HL-60 (cell line): ENCODE data around the gene ZFR.

Experiments used
- DNase-seq, 2 experiments: peaks; one replicate each; pipeline ENCODE4 v3.0.0-alpha.2; 2010 to 2020; ENCODE audit warnings: low read depth in 1 of 2, low spot score in 1 of 2
- H3K27ac ChIP-seq: fragments of 250-450 bp; sonication (Bioruptor Pico); replicated peaks from 2 replicates; pipeline ENCODE4 v1.5.1; 2020; ENCODE audit warnings: mild to moderate bottlenecking, moderate library complexity
- H3K27me3 ChIP-seq: fragments of 250-450 bp; sonication (Bioruptor Pico); 2 replicates; pipeline ENCODE4 v1.5.1; 2021; ENCODE audit warnings: mild to moderate bottlenecking, moderate library complexity; ENCODE audit not compliant: insufficient read depth, poor library complexity, severe bottlenecking
- H3K4me3 ChIP-seq: replicated peaks from 2 replicates; pipeline ENCODE4 v1.5.1; 2011; ENCODE audit warnings: mild to moderate bottlenecking, control low read depth, low read length; ENCODE audit not compliant: insufficient read depth
- CTCF ChIP-seq: IDR thresholded peaks from one replicate; pipeline ENCODE4 v1.5.1; 2011; ENCODE audit warnings: low read length, control low read depth, inconsistent platforms; ENCODE audit not compliant: insufficient read depth
- GABPA ChIP-seq: IDR thresholded peaks from 2 replicates; pipeline ENCODE4 v1.6.1; 2012; ENCODE audit warnings: low read depth
- POLR2AphosphoS5 ChIP-seq: IDR thresholded peaks from 2 replicates; pipeline ENCODE4 v1.6.1; 2012; ENCODE audit warnings: low read depth
- REST ChIP-seq: IDR thresholded peaks from 2 replicates; pipeline ENCODE4 v1.6.1; 2012; ENCODE audit warnings: low read depth; ENCODE audit not compliant: insufficient replicate concordance
- SPI1 ChIP-seq: IDR thresholded peaks from 2 replicates; pipeline ENCODE4 v1.6.1; 2012; ENCODE audit warnings: low read depth, mild to moderate bottlenecking, borderline replicate concordance

The ZFR gene

GRCh38 chr5:32383586-32383985 lies 61.0 kb downstream of the ZFR start:
- no peak overlapping the region for H3K4me3 ChIP-seq
- DNase-seq: no peak
- TF ChIP-seq SPI1 (no peak), GABPA (no peak), REST (no peak), POLR2AphosphoS5 (no peak)
- H3K27me3 ChIP-seq: no peaks in the 10 kb centered on the region
- H3K27ac ChIP-seq: no peak overlapping the region

- TF ChIP-seq SPI1: no peak
- no peak for TF ChIP-seq REST
- TF ChIP-seq CTCF: no peak
- TF ChIP-seq GABPA: no peak
- TF ChIP-seq POLR2AphosphoS5: no peak
- DNase-seq: no peak
- H3K4me3 ChIP-seq: no peak overlapping the region
- H3K27me3 ChIP-seq: no peaks in the 10 kb centered on the region
- no peak overlapping the region for H3K27ac ChIP-seq
These were observed 61.5 kb downstream of the ZFR start for GRCh38 chr5:32383065-32383464.

GRCh38 chr5:32379421-32379820 lies 65.1 kb downstream of the ZFR start:
- Histone ChIP-seq H3K4me3 (no peak overlapping the region), H3K27ac (no peak overlapping the region), H3K27me3 (no peaks in the 10 kb centered on the region)
- TF ChIP-seq GABPA (no peak), POLR2AphosphoS5 (no peak), SPI1 (no peak), REST (no peak), CTCF (no peak)
- DNase-seq: no peak

- H3K4me3 ChIP-seq: no peak overlapping the region
- no peaks in the 10 kb centered on the region for H3K27me3 ChIP-seq
- no peak for DNase-seq
- TF ChIP-seq GABPA: no peak
- TF ChIP-seq REST: no peak
- H3K27ac ChIP-seq: no peak overlapping the region
These were observed 65.6 kb downstream of the ZFR start for GRCh38 chr5:32378966-32379365.
